K562 (cell line): ENCODE results near the gene MRPL38. TPM values are rescaled to one million over a fixed set of nuclear protein-coding genes. Genes with fewer than 3 reads are reported as not detected.

Source experiments
- ATF1 ChIP-seq, 2 experiments: fragments of 450-650 bp in 1 of 2; IDR thresholded peaks; 2 replicates each; pipeline ENCODE4 v1.6.1; 2016; ENCODE audit warnings: missing compliant biosample characterization in 1 of 2, missing genetic modification characterization in 1 of 2
- CCAR2 ChIP-seq: fragments of 200-400 bp; formaldehyde crosslinking; IDR thresholded peaks from 2 replicates; pipeline ENCODE4 v1.6.1; 2017; ENCODE audit warnings: mild to moderate bottlenecking, low read depth, low read length
- DACH1 ChIP-seq: fragments of 450-650 bp; IDR thresholded peaks from 2 replicates; pipeline ENCODE4 v1.6.1; 2018; ENCODE audit not compliant: partially characterized antibody
- GABPA ChIP-seq: fragments of 200-800 bp; sonication (Bioruptor generic); conservative IDR thresholded peaks from 2 replicates; pipeline ENCODE4 v1.6.1; 2016; ENCODE audit warnings: low read depth, missing genetic modification characterization, missing compliant biosample characterization
- KLF10 ChIP-seq: fragments of 250-450 bp; sonication (Bioruptor Pico); IDR thresholded peaks from 2 replicates; pipeline ENCODE4 v1.6.1; 2021; ENCODE audit warnings: matching md5 sums
- KLF13 ChIP-seq: fragments of 450-650 bp; IDR thresholded peaks from 2 replicates; pipeline ENCODE4 v1.6.1; 2016; ENCODE audit warnings: missing genetic modification characterization, low read depth, mild to moderate bottlenecking, missing compliant biosample characterization, moderate library complexity, borderline replicate concordance
- NUFIP1 ChIP-seq: fragments of 450-650 bp; IDR thresholded peaks from 2 replicates; pipeline ENCODE4 v1.6.1; 2018; ENCODE audit not compliant: partially characterized antibody
- SAP30 ChIP-seq: fragments of 200-600 bp; sonication (generic); IDR thresholded peaks from 2 replicates; pipeline ENCODE4 v1.6.1; 2012; ENCODE audit warnings: borderline replicate concordance, low read depth, mild to moderate bottlenecking, moderate library complexity, low read length, control low read depth, inconsistent platforms; ENCODE audit not compliant: insufficient read depth, poor library complexity, severe bottlenecking
- SOX6 ChIP-seq: fragments of 450-650 bp; IDR thresholded peaks from 2 replicates; pipeline ENCODE4 v1.6.1; 2014; ENCODE audit warnings: mild to moderate bottlenecking
- TFAM ChIP-seq: fragments of 250-450 bp; sonication (Bioruptor Pico); conservative IDR thresholded peaks from 2 replicates; pipeline ENCODE4 v1.5.0; 2021; ENCODE audit warnings: mild to moderate bottlenecking, moderate library complexity
- XRCC3 ChIP-seq: fragments of 450-650 bp; IDR thresholded peaks from 2 replicates; pipeline ENCODE4 v1.6.1; 2017; ENCODE audit warnings: mild to moderate bottlenecking, moderate library complexity
- ZNF354B ChIP-seq: fragments of 250-450 bp; sonication (Bioruptor Pico); IDR thresholded peaks from 2 replicates; pipeline ENCODE4 v1.4.0; 2020
- polyA plus RNA-seq, 8 experiments: library from polyadenylated mRNA; depleted of rRNA in 4 of 8; stranded (reverse) in 5 of 8; unstranded in 3 of 8; fragments of >200 nt; fragmentation: Nextera tagmentation in 2 of 8; fragmentation: Illumina TruSeq in 1 of 8; extraction: Ambion mirVana in 2 of 8; extraction: Trizol in 1 of 8; gene quantifications; 2 replicates each; pipeline versions ENCODE4 v1.2.1 to v1.2.3, GENCODE V29; 2011 to 2014; ENCODE audit warnings: inconsistent platforms in 1 of 8, missing spikeins in 1 of 8
- total RNA-seq, 7 experiments: library from RNA; depleted of rRNA in 6 of 7; stranded (reverse); fragments of >200 nt in 6 of 7; fragmentation: Illumina TruSeq in 2 of 7; extraction: Trizol in 2 of 7; gene quantifications; 2 replicates each; pipeline versions ENCODE4 v1.2.1 to v1.2.3, GENCODE V29; 2011 to 2021; ENCODE audit warnings: low replicate concordance in 1 of 7
- TF ChIP-seq, protein P1 (sequence below): IDR thresholded peaks from 2 replicates; pipeline ENCODE4 v1.6.1; 2016; ENCODE audit warnings: missing genetic modification characterization, missing compliant biosample characterization
- TF ChIP-seq, protein P2 (sequence below): sonication (generic); IDR thresholded peaks from 2 replicates; pipeline ENCODE4 v1.6.1; 2016
- TF ChIP-seq, protein P3 (sequence below): fragments of 250-450 bp; sonication (Bioruptor Pico); IDR thresholded peaks from 2 replicates; pipeline ENCODE4 v1.8.0; 2022; ENCODE audit warnings: inconsistent platforms, mild to moderate bottlenecking, moderate library complexity, borderline replicate concordance
- TF ChIP-seq, protein P4 (sequence below): fragments of 450-650 bp; IDR thresholded peaks from one replicate; pipeline ENCODE4 v1.6.1; 2018; ENCODE audit warnings: mild to moderate bottlenecking, moderate library complexity; ENCODE audit not compliant: partially characterized antibody
- TF ChIP-seq, protein P5 (sequence below): sonication (generic); formaldehyde crosslinking; IDR thresholded peaks from 2 replicates; pipeline ENCODE4 v1.5.0; 2020; ENCODE audit warnings: missing genetic modification reagents
- TF ChIP-seq, protein P6 (sequence below): sonication (generic); formaldehyde crosslinking; IDR thresholded peaks from 2 replicates; pipeline ENCODE4 v1.8.1; 2023; ENCODE audit warnings: mild to moderate bottlenecking, missing genetic modification reagents, moderate library complexity

Gene MRPL38
- total and polyA plus RNA-seq, 9 of the 15 experiments (the other 6 are each of a cell fraction or from before 2014, with no cell fraction given): 4.5 to 154 (median 48.5) TPM

DNA sequence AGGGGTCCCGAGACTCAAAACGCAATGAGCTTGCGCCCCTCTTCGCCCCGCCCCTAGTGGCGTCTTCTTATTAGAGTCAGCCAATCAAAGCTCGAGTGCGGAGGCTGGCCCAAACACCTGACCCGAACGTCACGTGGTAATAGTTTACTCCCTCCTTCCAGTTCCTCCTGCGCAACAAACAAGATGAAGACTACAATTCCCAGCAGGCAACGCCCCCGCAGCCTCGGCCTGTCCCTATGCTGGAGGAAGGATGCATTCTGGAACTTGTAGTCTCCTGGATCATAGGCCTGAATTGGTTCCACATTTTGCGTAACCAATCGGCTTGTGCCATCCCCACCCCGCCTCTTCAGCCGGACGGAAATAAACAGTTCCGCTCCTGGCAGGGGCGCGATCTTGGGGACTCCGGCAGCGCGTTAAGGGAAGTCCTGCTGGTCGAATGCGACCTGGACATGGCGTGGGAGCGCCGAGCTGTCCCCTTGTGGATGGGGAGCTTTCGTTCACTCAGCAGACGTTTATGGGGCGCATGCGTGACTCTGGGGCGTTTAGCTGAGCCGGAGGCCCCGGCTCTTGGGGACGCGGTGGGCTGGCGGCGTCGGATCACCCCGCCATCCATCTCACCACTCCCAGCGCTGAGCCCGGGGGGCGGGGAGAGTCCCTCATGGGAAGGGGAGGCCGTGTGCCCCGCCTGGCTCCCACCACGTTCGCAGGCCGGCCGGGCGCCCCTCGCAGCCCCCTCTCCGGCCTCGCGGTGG, 49.2 kb downstream of the MRPL38 start, which contains the start of gene WBP2 (continued):
- TF ChIP-seq SAP30 (no peak), KLF10 (CRISPR knock-in tag) (no peak), DACH1 (no peak), KLF13 (tag) (no peak), NUFIP1 (no peak), ATF1 (CRISPR knock-in tag; IDR thresholded peaks at IDR 0.05) (no peak), ATF1 (tag; IDR thresholded peaks at IDR 0.05) (peak; percentile 87), CCAR2 (no peak), XRCC3 (no peak), SOX6 (peak; percentile 32; the same call in 1 of the 2 replicates), GABPA (tag) (peak; percentile 85), ZNF354B (CRISPR knock-in tag) (no peak), TFAM (CRISPR knock-in tag) (no peak)
- TF ChIP-seq, protein P1, sequence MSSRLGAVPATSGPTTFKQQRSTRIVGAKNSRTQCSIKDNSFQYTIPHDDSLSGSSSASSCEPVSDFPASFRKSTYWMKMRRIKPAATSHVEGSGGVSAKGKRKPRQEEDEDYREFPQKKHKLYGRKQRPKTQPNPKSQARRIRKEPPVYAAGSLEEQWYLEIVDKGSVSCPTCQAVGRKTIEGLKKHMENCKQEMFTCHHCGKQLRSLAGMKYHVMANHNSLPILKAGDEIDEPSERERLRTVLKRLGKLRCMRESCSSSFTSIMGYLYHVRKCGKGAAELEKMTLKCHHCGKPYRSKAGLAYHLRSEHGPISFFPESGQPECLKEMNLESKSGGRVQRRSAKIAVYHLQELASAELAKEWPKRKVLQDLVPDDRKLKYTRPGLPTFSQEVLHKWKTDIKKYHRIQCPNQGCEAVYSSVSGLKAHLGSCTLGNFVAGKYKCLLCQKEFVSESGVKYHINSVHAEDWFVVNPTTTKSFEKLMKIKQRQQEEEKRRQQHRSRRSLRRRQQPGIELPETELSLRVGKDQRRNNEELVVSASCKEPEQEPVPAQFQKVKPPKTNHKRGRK: no peak
- TF ChIP-seq, protein P2, sequence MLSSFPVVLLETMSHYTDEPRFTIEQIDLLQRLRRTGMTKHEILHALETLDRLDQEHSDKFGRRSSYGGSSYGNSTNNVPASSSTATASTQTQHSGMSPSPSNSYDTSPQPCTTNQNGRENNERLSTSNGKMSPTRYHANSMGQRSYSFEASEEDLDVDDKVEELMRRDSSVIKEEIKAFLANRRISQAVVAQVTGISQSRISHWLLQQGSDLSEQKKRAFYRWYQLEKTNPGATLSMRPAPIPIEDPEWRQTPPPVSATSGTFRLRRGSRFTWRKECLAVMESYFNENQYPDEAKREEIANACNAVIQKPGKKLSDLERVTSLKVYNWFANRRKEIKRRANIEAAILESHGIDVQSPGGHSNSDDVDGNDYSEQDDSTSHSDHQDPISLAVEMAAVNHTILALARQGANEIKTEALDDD: no peak; the same call in 1 of the 2 replicates
- TF ChIP-seq, protein P3, sequence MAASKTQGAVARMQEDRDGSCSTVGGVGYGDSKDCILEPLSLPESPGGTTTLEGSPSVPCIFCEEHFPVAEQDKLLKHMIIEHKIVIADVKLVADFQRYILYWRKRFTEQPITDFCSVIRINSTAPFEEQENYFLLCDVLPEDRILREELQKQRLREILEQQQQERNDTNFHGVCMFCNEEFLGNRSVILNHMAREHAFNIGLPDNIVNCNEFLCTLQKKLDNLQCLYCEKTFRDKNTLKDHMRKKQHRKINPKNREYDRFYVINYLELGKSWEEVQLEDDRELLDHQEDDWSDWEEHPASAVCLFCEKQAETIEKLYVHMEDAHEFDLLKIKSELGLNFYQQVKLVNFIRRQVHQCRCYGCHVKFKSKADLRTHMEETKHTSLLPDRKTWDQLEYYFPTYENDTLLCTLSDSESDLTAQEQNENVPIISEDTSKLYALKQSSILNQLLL (CRISPR knock-in tag): no peak
- TF ChIP-seq, protein P4, sequence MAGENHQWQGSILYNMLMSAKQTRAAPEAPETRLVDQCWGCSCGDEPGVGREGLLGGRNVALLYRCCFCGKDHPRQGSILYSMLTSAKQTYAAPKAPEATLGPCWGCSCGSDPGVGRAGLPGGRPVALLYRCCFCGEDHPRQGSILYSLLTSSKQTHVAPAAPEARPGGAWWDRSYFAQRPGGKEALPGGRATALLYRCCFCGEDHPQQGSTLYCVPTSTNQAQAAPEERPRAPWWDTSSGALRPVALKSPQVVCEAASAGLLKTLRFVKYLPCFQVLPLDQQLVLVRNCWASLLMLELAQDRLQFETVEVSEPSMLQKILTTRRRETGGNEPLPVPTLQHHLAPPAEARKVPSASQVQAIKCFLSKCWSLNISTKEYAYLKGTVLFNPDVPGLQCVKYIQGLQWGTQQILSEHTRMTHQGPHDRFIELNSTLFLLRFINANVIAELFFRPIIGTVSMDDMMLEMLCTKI: no peak
- TF ChIP-seq, protein P5, sequence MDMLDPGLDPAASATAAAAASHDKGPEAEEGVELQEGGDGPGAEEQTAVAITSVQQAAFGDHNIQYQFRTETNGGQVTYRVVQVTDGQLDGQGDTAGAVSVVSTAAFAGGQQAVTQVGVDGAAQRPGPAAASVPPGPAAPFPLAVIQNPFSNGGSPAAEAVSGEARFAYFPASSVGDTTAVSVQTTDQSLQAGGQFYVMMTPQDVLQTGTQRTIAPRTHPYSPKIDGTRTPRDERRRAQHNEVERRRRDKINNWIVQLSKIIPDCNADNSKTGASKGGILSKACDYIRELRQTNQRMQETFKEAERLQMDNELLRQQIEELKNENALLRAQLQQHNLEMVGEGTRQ (CRISPR knock-in tag): peak; percentile 95
- TF ChIP-seq, protein P6, sequence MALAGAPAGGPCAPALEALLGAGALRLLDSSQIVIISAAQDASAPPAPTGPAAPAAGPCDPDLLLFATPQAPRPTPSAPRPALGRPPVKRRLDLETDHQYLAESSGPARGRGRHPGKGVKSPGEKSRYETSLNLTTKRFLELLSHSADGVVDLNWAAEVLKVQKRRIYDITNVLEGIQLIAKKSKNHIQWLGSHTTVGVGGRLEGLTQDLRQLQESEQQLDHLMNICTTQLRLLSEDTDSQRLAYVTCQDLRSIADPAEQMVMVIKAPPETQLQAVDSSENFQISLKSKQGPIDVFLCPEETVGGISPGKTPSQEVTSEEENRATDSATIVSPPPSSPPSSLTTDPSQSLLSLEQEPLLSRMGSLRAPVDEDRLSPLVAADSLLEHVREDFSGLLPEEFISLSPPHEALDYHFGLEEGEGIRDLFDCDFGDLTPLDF: peak; percentile 25; the same call in 1 of the 2 replicates
